HG03159 (cell line): ENCODE results near the gene FREM2.

Source experiments
- ATAC-seq: cut with Tn5 transposase; IDR thresholded peaks from one replicate; pipeline ENCODE4 v1.9.1; 2021; ENCODE audit warnings: mild to moderate bottlenecking, moderate library complexity; ENCODE audit not compliant: unreplicated experiment

FREM2 gene

DNA sequence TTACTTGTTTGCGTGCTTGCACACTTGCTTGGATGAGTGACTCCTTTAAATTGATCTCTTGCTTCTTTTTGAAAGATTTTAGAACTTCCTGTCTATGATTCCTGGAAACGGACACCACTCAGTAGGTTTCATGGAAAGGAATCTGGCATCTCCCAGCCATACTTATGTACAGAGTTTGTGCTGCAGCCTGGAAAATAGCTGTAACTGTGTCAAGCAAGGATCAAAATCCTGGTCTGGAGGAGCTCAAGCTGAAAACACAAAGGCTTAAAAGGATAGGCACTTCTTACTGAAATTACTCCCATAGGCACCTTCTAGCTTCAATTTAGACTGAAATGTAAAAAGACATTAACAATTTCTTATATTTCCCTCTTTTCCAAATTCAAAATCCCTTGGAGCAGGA lies 1.4 kb upstream of the FREM2 start:
- ATAC-seq, result no peak

GRCh38 chr13:38685974-38686576 lies 802 bp upstream of the FREM2 start:
- ATAC-seq, result no peak

DNA sequence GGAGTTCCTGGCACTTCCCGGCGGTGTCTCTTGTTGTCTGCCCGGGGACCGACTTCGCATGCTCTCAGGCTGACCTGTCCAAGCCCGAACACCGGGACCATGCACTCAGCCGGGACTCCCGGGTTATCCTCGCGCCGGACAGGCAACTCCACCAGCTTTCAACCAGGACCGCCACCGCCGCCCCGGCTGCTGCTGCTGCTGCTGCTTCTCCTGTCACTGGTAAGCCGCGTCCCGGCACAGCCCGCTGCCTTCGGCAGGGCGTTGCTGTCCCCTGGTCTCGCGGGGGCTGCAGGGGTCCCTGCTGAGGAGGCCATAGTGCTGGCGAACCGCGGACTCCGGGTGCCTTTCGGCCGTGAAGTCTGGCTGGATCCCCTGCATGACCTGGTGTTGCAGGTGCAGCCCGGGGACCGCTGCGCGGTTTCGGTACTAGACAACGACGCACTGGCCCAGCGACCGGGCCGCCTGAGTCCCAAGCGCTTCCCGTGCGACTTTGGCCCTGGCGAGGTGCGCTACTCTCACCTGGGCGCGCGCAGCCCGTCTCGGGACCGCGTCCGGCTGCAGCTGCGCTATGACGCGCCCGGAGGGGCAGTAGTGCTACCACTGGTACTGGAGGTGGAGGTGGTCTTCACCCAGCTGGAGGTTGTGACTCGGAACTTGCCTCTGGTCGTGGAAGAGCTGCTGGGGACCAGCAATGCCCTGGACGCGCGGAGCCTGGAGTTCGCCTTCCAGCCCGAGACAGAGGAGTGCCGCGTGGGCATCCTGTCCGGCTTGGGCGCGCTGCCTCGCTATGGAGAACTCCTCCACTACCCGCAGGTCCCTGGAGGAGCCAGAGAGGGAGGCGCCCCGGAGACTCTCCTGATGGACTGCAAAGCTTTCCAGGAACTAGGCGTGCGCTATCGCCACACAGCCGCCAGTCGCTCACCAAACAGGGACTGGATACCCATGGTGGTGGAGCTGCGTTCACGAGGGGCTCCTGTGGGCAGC lies 661 bp downstream of the FREM2 start:
- no peak for ATAC-seq

GRCh38 chr13:38688674-38689073 lies 1.8 kb downstream of the FREM2 start:
- no peak for ATAC-seq

- ATAC-seq, result no peak
These were observed 3.4 kb downstream of the FREM2 start for GRCh38 chr13:38690231-38690630.

DNA sequence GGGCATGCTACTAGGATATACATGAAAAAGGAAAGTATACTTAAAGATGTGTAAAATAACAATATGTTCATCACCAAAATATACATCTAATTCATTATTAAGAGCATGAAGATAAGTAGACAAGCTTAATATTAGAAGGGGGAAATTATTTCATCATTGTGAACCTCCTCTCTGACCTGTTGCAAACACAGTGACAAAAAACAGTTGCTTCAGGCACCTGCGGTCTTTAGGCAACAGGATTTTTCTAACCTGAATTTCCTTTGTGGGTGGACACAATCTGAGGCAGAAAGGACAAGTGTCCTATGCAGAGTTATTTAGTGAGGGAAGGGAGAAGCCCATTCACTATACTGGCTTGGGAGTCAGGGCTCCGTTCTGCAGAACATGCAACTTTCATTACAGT lies 6.3 kb downstream of the FREM2 start:
- ATAC-seq, result no peak

GRCh38 chr13:38693641-38694040 lies 6.8 kb downstream of the FREM2 start:
- ATAC-seq, result no peak

- no peak for ATAC-seq
These were observed 10.3 kb downstream of the FREM2 start for GRCh38 chr13:38697197-38697596.

GRCh38 chr13:38697628-38698333 lies 10.9 kb downstream of the FREM2 start:
- no peak for ATAC-seq

GRCh38 chr13:38700051-38700450 lies 13.2 kb downstream of the FREM2 start:
- ATAC-seq, result no peak

GRCh38 chr13:38702669-38703068 lies 15.8 kb downstream of the FREM2 start:
- ATAC-seq, result no peak

DNA sequence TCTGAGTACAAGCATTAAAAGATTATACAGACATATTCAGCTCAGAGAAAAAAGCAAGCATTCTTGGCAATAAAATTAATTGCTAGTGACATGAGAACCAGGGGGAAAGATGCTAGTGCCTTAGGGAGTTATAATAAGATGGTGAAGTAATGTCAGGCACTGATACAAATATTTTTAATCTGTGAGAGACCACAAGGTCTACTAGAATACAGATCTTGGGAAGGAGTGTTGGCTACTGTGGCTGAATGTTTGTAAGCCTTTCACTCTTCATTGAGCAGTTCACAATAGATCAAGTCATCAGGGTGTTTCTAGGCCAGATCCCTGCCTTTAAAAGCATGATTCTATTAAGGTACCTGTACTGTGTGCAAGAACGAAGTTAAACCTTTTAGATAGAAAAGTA lies 16.4 kb downstream of the FREM2 start:
- no peak for ATAC-seq

DNA sequence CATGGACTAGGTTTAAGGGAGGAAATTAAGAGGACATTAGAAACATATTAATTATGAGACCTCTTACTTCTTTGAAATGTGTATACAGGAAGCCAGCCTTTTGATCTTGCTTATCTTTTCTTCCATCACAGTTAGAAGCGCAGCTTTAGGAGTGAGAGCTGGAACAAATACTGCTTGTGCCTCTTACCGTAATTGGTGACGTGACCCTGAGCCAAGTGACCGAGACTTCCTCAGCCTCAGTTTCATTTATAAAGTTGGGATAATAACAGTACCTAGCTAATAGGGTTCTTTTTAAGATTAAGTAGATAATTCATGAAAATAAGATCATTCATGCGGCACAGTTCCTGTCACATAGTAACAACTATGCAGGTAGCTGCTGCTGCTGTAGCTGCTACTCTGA lies 18.5 kb downstream of the FREM2 start:
- no peak for ATAC-seq

- ATAC-seq, result no peak
These were observed 20.6 kb downstream of the FREM2 start for GRCh38 chr13:38707460-38707859.

- no peak for ATAC-seq
These were observed 26.2 kb downstream of the FREM2 start for GRCh38 chr13:38713046-38713445.

GRCh38 chr13:38718374-38718773 lies 31.5 kb downstream of the FREM2 start:
- no peak for ATAC-seq

DNA sequence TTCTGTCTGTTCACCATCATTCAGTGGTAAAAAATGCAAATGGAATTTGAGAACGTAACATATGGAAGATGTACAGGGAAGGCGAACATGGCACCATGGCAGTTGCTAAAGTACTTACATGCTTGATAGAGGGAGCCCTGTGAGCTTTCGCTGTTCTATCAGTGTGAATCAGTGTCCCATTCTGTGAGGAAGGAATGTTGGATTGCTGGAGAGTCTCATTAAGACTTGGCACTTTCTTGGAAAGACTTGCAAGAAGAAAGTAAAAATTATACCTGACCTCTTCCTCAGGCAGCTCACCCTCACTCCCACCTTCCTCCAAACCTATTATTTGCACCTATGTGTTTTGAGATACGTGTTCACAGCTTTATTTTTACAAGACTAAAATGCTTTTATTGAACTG lies 43.5 kb downstream of the FREM2 start:
- no peak for ATAC-seq

GRCh38 chr13:38733146-38733545 lies 46.3 kb downstream of the FREM2 start:
- ATAC-seq, result no peak

DNA sequence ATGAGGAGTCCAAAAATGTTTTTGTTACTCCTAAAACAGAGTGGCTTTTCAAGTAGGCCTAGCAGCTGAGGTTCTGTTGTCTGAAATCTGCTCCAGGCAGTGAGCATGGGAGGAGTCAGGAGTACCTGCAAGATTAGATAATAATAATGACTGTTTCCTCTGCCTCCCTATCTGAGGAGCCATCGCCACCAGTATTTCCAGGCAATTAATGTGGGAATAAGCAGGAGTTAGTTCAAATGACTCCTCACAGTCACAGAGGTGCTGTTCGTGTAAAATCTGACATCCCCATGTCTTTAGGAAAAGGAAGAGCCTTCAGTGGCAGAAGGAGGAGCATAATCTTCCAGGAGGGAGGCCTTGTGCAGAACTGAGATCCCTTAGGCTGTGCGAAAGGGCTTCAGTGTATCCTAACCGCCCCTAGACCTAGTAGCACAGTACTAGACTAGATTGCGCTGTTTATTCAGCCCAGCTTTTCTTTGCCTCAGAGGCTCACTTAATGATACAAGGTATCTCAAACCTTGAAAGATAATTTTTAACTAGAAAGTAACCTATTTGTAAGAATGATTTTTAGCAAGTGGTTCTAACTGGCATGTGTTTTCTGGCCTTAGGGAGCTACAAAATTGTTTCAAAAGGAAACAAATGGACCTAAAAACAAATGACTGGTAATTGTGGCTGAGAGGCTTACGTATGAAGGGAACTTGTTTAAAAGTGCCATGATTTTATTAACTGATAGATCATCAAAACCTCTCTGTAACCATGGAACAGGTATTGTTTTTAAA lies 49.0 kb downstream of the FREM2 start:
- ATAC-seq, result no peak

DNA sequence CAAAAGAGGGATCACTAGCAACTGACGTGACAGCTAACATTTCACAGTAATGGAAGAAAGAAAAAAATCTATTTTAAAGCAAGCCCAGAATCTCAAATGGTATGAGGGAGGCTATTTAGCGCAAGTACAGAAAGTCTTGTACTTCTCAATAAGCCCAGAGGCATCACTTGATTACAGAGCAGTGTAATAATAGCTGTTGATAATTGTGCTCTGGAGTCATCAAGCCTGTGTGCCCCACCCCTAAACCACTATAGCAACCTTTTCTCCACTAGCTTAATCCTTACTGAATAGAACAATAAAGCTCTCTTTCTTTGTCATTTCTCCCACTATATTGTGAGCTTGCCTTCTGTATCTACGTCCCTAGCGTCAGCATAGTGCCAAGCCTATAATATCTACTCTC lies 56.6 kb downstream of the FREM2 start:
- no peak for ATAC-seq

DNA sequence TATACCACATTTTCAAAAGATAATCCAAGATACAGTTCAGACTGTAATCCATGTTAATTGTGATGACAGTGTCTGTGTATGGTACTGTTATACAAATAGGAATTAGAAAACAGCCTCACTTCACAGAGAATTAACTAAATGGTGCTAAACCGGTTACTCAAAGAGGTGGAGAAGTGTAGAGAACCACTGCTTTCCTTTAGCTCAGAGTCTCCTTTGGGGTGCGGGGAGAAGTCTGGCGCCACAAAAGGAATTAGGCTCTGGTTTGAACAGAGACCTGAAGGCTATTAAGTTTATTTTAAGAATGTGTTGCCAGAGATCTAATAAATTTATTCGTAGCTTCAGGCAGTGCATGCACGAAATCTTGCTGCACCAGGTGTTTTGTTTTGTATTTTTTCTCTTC lies 65.8 kb downstream of the FREM2 start:
- no peak for ATAC-seq
